ENCODE results near the gene SOAT2. TPM values are rescaled to one million over a fixed set of nuclear protein-coding genes. Genes with fewer than 3 reads are reported as not detected.

Gene SOAT2
- total and polyA plus RNA-seq, 2 of the 4 experiments (the other 2 are of a cell fraction): 0.18 to 0.39 TPM

- peak overlapping the region; percentile 60; the same call in 1 of the 2 replicates for H3K4ac ChIP-seq (ENCODE audit: low read depth, low read length)
- H3K14ac ChIP-seq (replicated peaks; ENCODE audit: low read depth, low read length): peak overlapping the region; percentile 78; the same call in 1 of the 2 replicates
- H3K36me3 ChIP-seq (ENCODE audit: control insufficient read depth, insufficient read depth, low read length): peaks cover 31% of the 10 kb centered on the region
- H3K56ac ChIP-seq (ENCODE audit: extremely low read depth, insufficient read depth, low read length): no peak overlapping the region
- ATAC-seq (ENCODE audit: low read depth): no peak
- H3K9me3 ChIP-seq (ENCODE audit: control insufficient read depth, insufficient read depth, low read length): no peaks in the 10 kb centered on the region
- no CpG with 5 or more reads among the region's 13 CpGs for WGBS, 2 experiments (ENCODE audit: extremely low coverage in 2 of 2, insufficient read length in 1 of 2)
- in situ Hi-C loops (cut with MboI; ENCODE audit: low sequenced_read_pairs): loop anchor here (5.0 kb wide), 1 partner anchor 119 kb away; no protein-coding TSS in a partner anchor
- H3K9ac ChIP-seq (ENCODE audit: low read depth, low read length): no peak overlapping the region
- H4K5ac ChIP-seq (ENCODE audit: low read depth, low read length): no peak overlapping the region
- H2BK20ac ChIP-seq (ENCODE audit: low read depth, low read length): 0 out of 2 replicates have a peak overlapping the region, but pooled peaks have one; percentile 33
- H3K9me1 ChIP-seq (ENCODE audit: insufficient read depth, low read length): peaks cover 14% of the 10 kb centered on the region
- H2BK120ac ChIP-seq (ENCODE audit: low read depth, low read length): peak overlapping the region; percentile 65; the same call in 1 of the 2 replicates
- peak overlapping the region in 1 of 2 experiments; percentile 58; a peak in 1 of 4 replicates for H4K8ac ChIP-seq (ENCODE audit: low read depth in 2 of 2, low read length in 2 of 2)
- peak overlapping the region; percentile 41; the same call in 1 of the 2 replicates for H3K23ac ChIP-seq (ENCODE audit: low read depth, low read length)
- BruUV-seq (replicated peaks): no TSS peak
- no peaks in the 10 kb centered on the region for H3K27me3 ChIP-seq (ENCODE audit: control insufficient read depth, insufficient read depth, low read length)
- H2BK5ac ChIP-seq (ENCODE audit: low read depth, low read length, poor library complexity, severe bottlenecking): no peak overlapping the region
- no peak overlapping the region for H3K4me3 ChIP-seq (ENCODE audit: insufficient read depth, low read depth, low read length)
- CTCF ChIA-PET: no interaction called here
- H3K27ac ChIP-seq (ENCODE audit: insufficient read depth, low read length): peak overlapping the region; percentile 5; the same call in 1 of the 2 replicates
- no peak overlapping the region for H3K4me2 ChIP-seq (ENCODE audit: low read depth, low read length)
- TF ChIP-seq POLR2A (IDR thresholded peaks at IDR 0.05; ENCODE audit: low read depth, low read length) (no peak), CEBPB (IDR thresholded peaks at IDR 0.05; ENCODE audit: low read depth, low read length) (no peak), RCOR1 (IDR thresholded peaks at IDR 0.05; ENCODE audit: insufficient replicate concordance, low read length) (no peak), USF2 (IDR thresholded peaks at IDR 0.05; ENCODE audit: low read depth, low read length) (0 out of 2 replicates have a peak, but pooled peaks have one; percentile 21)
- TF ChIP-seq, protein P1, sequence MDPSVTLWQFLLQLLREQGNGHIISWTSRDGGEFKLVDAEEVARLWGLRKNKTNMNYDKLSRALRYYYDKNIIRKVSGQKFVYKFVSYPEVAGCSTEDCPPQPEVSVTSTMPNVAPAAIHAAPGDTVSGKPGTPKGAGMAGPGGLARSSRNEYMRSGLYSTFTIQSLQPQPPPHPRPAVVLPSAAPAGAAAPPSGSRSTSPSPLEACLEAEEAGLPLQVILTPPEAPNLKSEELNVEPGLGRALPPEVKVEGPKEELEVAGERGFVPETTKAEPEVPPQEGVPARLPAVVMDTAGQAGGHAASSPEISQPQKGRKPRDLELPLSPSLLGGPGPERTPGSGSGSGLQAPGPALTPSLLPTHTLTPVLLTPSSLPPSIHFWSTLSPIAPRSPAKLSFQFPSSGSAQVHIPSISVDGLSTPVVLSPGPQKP (IDR thresholded peaks at IDR 0.05; ENCODE audit: borderline replicate concordance, low read depth, low read length): no peak
- H2AFZ ChIP-seq (replicated peaks; ENCODE audit: low read length, poor library complexity): no peak overlapping the region
- peaks cover 16 to 62% of the 10 kb centered on the region in 2 experiments; a peak in 3 of 4 replicates for H3K79me1 ChIP-seq (ENCODE audit: low read depth in 1 of 2, low read length in 2 of 2)
- H3K18ac ChIP-seq (ENCODE audit: low read depth, low read length): no peak overlapping the region
- no peak for DNase-seq
- POLR2A ChIA-PET (ENCODE audit: unreplicated experiment): no interaction called here
- peak overlapping the region; percentile 37; the same call in 1 of the 3 replicates for H2BK15ac ChIP-seq (ENCODE audit: low read depth, low read length)
- dilution Hi-C loops (cut with HindIII; ENCODE audit: low sequenced_read_pairs, unreplicated experiment): no loop called here
- peak overlapping the region; percentile 26; the same call in 1 of the 2 replicates for H4K91ac ChIP-seq (ENCODE audit: insufficient read depth, low read depth, low read length)
- H3K4me1 ChIP-seq (ENCODE audit: control insufficient read depth, insufficient read depth, low read length): peaks cover 34% of the 10 kb centered on the region
- peak overlapping the region; percentile 93 for H2AK9ac ChIP-seq (replicated peaks; ENCODE audit: low read depth, low read length, poor library complexity)
- peak overlapping the region; percentile 79 for H2AK5ac ChIP-seq (ENCODE audit: low read depth, low read length)
- intact Hi-C loops (cut with micrococcal nuclease): no loop called here
- peaks cover 9% of the 10 kb centered on the region for H4K20me1 ChIP-seq (ENCODE audit: insufficient read depth, low read length)
These were observed 35.1 kb upstream of the SOAT2 start for GRCh38 chr12:53067993-53068770.
